Uterus (tissue), 4 donors: ENCODE data around the gene UNC79. TPM values are rescaled to one million over a fixed set of nuclear protein-coding genes. Genes with fewer than 3 reads are reported as not detected.
A peak's percentile ranks its signal among the peaks of the same experiment; 100 is the strongest.

ENCODE experiments used
- DNase-seq, 2 donors: peaks; one replicate each; pipeline ENCODE4 v3.0.0-alpha.2; 2019 to 2020
- H3K27ac ChIP-seq, 2 donors: fragments of 200-600 bp; sonication (generic); 1 replicate in 1 of 2; 2 replicates in 1 of 2; pipeline ENCODE4 v1.5.1; 2016 to 2018
- H3K27me3 ChIP-seq, 2 donors: fragments of 200-600 bp; sonication (generic); one replicate each; pipeline ENCODE4 v1.5.1; 2018 to 2019; ENCODE audit warnings: control low read depth in 1 of 2
- H3K36me3 ChIP-seq, 2 donors: fragments of 200-600 bp; sonication (generic); one replicate each; pipeline ENCODE4 v1.5.1; 2019; ENCODE audit warnings: control low read depth in 1 of 2
- H3K4me1 ChIP-seq, 2 donors: fragments of 200-600 bp; sonication (generic); one replicate each; pipeline ENCODE4 v1.5.1; 2018 to 2019; ENCODE audit warnings: control low read depth in 1 of 2
- H3K4me3 ChIP-seq, 2 donors: fragments of 200-600 bp; sonication (generic); 1 replicate in 1 of 2; 2 replicates in 1 of 2; pipeline ENCODE4 v1.5.1; 2018 to 2019; ENCODE audit warnings: mild to moderate bottlenecking in 1 of 2
- H3K9me3 ChIP-seq, 2 donors: fragments of 200-600 bp; sonication (generic); one replicate each; pipeline ENCODE4 v1.5.1; 2019; ENCODE audit warnings: control low read depth in 1 of 2
- POLR2A ChIP-seq, 2 donors: fragments of 450-650 bp; IDR thresholded peaks; one replicate each; pipeline ENCODE4 v1.6.1; 2016; ENCODE audit warnings: antibody characterized with exemption in 2 of 2, mild to moderate bottlenecking in 1 of 2, moderate library complexity in 1 of 2
- intact Hi-C: fragments of 100-400 bp; cut with DNase I; formaldehyde crosslinking; loops from one replicate; pipeline ENCODE4 v1.15.1; 2023; ENCODE audit warnings: low total_unique reads
- total RNA-seq, 4 donors: library from RNA; depleted of rRNA in 3 of 4; stranded (reverse); fragments of >200 nt in 3 of 4; gene quantifications; one replicate each; pipeline versions ENCODE4 v1.1.0 to v1.2.4, GENCODE V29; 2014 to 2023
- TF ChIP-seq, protein P1 (sequence below), 4 experiments: fragments of 200-600 bp in 2 of 4; fragments of 450-650 bp in 2 of 4; sonication (generic) in 2 of 4; IDR thresholded peaks; one replicate each; pipeline ENCODE4 v1.5.1; 2016 to 2019; ENCODE audit warnings: antibody characterized with exemption in 4 of 4, mild to moderate bottlenecking in 2 of 4, moderate library complexity in 1 of 4
- donor health status: DM: yes; HTN: yes; CAD: no.

Gene UNC79
- total RNA-seq, 4 donors from 2014 or later = 0.24 to 0.35 TPM; not detected in 2

DNA sequence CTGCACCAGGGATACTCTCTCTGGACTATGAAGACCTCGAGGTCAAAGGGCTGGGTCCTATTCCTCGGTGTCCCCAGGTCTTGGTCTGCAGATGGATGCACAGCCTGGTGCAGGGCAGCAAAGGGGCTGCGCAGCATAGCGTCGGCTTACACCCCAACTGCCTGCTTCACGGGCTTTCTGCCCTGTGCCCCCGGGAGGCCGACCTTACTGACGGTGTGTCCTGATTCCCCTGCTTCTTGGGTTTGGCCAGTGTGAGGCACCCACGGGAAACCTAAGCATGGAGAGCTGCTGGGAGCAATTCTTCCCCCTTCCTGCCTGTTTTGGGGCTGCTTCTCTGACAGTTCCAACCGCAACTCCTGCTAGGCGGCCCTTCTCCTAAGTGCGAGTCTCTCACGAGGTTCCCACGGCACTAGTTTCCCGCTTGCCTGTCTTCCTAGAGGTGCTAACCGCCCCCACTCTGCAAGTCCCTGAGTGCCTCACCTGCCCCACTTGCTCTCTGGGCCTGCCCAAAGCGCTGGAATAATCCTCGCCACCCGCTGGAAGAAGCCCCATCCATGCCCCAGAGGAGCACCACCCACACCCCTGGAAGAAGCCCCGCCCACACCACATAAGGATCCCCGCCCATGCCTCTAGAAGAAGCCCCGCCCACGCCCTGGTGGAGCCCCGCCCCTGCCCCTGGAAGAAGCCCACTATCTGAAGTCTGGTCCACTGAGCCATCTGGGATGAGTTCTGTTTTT lies 303.5 kb downstream of the UNC79 start:
- Histone ChIP-seq H3K9me3 (no peaks in the 10 kb centered on the region), H3K27me3 (no peaks in the 10 kb centered on the region), H3K27ac (peak overlapping the region in 1 of 2 donors; percentile 56), H3K36me3 (no peaks in the 10 kb centered on the region), H3K4me1 (no peaks in the 10 kb centered on the region), H3K4me3 (no peak overlapping the region)
- intact Hi-C loops = no loop called here
- no peak for TF ChIP-seq POLR2A (IDR thresholded peaks at IDR 0.05)
- TF ChIP-seq, protein P1, sequence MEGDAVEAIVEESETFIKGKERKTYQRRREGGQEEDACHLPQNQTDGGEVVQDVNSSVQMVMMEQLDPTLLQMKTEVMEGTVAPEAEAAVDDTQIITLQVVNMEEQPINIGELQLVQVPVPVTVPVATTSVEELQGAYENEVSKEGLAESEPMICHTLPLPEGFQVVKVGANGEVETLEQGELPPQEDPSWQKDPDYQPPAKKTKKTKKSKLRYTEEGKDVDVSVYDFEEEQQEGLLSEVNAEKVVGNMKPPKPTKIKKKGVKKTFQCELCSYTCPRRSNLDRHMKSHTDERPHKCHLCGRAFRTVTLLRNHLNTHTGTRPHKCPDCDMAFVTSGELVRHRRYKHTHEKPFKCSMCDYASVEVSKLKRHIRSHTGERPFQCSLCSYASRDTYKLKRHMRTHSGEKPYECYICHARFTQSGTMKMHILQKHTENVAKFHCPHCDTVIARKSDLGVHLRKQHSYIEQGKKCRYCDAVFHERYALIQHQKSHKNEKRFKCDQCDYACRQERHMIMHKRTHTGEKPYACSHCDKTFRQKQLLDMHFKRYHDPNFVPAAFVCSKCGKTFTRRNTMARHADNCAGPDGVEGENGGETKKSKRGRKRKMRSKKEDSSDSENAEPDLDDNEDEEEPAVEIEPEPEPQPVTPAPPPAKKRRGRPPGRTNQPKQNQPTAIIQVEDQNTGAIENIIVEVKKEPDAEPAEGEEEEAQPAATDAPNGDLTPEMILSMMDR (IDR thresholded peaks at IDR 0.05) = no peak
- peak in 1 of 2 donors; percentile 43 for DNase-seq

DNA sequence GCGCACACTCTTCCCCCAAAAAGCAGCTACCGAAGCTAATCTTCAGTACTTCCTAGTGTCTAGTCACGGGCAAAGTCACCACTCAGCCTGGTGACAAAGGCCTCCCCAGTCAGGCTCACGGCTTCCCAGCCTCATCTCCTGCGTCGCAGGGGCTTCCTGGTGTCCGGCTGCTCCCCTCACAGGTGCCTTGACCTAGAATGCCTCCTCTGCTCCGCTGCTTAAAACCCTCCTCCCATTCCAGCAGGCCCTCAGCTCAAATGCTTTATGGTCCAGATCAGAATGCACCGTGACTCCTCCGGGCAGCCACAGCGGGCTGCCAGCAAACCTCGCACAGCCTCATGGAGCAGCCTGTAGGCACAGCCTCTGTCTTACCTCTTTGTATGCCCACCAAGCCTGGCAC lies 304.5 kb downstream of the UNC79 start:
- intact Hi-C loops = no loop called here
- Histone ChIP-seq H3K9me3 (no peaks in the 10 kb centered on the region), H3K36me3 (no peaks in the 10 kb centered on the region), H3K4me3 (no peak overlapping the region), H3K4me1 (no peaks in the 10 kb centered on the region), H3K27me3 (no peaks in the 10 kb centered on the region), H3K27ac (no peak overlapping the region)
- DNase-seq = no peak
- TF ChIP-seq, protein P1 (IDR thresholded peaks at IDR 0.05) = no peak
- TF ChIP-seq POLR2A (IDR thresholded peaks at IDR 0.05) = no peak

DNA sequence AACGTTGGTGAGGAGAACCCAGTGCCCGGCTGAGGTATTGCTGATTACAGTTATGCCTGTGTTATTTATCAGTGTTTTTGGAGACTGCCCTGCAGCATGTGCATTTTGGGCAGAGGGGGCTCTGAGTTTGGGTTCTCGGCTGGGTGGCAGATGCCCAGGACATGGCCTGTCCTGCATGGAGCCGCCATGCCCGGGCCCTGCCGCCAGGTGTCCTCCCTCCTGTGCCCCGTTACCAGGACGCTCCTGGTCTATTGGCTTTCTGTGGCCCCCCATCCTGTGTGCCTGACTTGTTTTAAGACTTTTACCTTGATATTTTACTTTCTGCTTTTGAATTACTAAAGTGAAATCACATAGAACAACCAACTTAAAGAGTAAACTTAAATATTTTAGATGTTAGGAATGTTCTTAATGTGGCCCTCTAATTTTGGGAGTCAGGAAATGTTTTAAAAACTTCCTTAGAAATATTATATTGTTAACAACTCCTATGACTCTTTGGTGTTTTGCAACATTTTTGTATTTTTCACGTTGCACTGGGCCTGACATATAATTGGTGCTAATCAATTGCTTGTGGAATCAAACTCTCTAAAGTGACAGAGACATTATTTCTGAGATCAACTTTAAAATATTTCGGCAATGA lies 305.8 kb downstream of the UNC79 start:
- TF ChIP-seq, protein P1 (IDR thresholded peaks at IDR 0.05) = no peak
- no peak for TF ChIP-seq POLR2A (IDR thresholded peaks at IDR 0.05)
- no peaks in the 10 kb centered on the region for H3K4me1 ChIP-seq
- no peaks in the 10 kb centered on the region for H3K9me3 ChIP-seq
- intact Hi-C loops = no loop called here
- no peak overlapping the region for H3K27ac ChIP-seq
- H3K4me3 ChIP-seq = no peak overlapping the region
- H3K36me3 ChIP-seq = no peaks in the 10 kb centered on the region
- H3K27me3 ChIP-seq = no peaks in the 10 kb centered on the region
- no peak for DNase-seq

DNA sequence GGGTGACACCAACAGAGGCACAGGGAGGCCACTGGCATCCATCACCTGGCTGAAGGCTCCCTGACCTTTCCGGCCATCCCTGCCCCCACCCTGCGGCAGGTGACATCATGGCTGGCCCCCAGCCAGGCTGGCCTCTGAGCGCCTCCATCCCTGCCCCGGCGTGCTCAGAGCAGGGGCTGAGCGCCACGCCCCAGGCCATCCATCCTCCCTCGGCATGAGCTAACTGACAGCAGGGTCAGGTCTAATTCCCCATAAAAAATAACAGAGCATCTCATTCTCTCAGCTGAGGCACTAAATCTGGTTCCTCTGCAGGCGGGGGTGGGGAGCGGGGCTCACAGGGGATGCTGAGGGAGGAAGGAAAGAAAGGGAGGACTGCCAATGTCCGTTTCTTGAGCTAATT lies 306.9 kb downstream of the UNC79 start:
- TF ChIP-seq, protein P1 (IDR thresholded peaks at IDR 0.05) = no peak
- TF ChIP-seq POLR2A (IDR thresholded peaks at IDR 0.05) = no peak
- Histone ChIP-seq H3K36me3 (no peaks in the 10 kb centered on the region), H3K27me3 (no peaks in the 10 kb centered on the region), H3K27ac (no peak overlapping the region), H3K4me3 (no peak overlapping the region), H3K9me3 (no peaks in the 10 kb centered on the region), H3K4me1 (no peaks in the 10 kb centered on the region)
- intact Hi-C loops = no loop called here
- DNase-seq = peak in 1 of 2 donors; percentile 69

DNA sequence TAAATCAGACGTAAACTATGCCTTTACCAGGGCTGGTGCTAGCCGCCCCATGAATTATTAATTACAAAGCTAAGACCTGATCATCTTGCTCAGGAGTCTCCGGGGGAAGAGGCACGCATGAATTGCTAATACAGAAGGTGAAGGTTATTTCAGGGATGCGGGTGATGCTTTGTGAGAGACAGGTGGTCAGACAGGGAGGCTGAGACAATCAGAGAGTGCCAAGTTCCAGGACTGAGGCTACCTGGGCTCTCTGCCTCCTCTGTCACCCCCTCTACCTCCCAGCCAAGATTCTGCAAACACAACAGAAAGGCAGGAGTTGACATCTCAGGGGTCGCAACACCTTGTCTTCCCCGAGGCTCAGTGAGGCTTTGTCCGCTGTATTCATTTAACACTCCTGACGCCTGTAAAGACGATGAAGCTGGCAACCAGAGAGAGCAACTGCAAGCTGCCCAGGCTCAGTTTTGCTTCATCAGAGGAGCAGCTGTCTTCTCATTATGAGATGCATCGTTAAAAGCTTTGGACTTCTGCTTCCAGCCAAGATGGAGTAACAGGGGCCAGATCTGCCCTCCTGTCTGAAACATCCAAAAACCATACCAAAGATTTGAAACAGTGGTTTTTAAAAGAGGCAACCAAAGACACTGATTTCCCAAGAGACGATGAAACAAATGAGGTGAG lies 311.0 kb downstream of the UNC79 start:
- intact Hi-C loops = no loop called here
- H3K4me1 ChIP-seq = no peaks in the 10 kb centered on the region
- TF ChIP-seq, protein P1 (IDR thresholded peaks at IDR 0.05) = no peak
- no peak for TF ChIP-seq POLR2A (IDR thresholded peaks at IDR 0.05)
- H3K36me3 ChIP-seq = no peaks in the 10 kb centered on the region
- H3K27me3 ChIP-seq = no peaks in the 10 kb centered on the region
- no peaks in the 10 kb centered on the region for H3K9me3 ChIP-seq
- DNase-seq = peak in 1 of 2 donors; percentile 39
- H3K4me3 ChIP-seq = no peak overlapping the region
- peak overlapping the region; percentile 44 to 78 for H3K27ac ChIP-seq
